NCI-H226 (cell line): ENCODE measurements around the gene GRIK3.

Experiments
- DNase-seq: peaks from one replicate; pipeline ENCODE4 v3.0.0-alpha.2; 2015

GRIK3 gene

GRCh38 chr1:37042506-37042905 lies 8.2 kb upstream of the GRIK3 start:
- DNase-seq = no peak

GRCh38 chr1:37041483-37041882 lies 7.2 kb upstream of the GRIK3 start:
- no peak for DNase-seq

- no peak for DNase-seq
Measured at GRCh38 chr1:37040773-37041172, 6.5 kb upstream of the GRIK3 start.

- DNase-seq = no peak
Measured at GRCh38 chr1:37040261-37040660, 5.9 kb upstream of the GRIK3 start.

DNA sequence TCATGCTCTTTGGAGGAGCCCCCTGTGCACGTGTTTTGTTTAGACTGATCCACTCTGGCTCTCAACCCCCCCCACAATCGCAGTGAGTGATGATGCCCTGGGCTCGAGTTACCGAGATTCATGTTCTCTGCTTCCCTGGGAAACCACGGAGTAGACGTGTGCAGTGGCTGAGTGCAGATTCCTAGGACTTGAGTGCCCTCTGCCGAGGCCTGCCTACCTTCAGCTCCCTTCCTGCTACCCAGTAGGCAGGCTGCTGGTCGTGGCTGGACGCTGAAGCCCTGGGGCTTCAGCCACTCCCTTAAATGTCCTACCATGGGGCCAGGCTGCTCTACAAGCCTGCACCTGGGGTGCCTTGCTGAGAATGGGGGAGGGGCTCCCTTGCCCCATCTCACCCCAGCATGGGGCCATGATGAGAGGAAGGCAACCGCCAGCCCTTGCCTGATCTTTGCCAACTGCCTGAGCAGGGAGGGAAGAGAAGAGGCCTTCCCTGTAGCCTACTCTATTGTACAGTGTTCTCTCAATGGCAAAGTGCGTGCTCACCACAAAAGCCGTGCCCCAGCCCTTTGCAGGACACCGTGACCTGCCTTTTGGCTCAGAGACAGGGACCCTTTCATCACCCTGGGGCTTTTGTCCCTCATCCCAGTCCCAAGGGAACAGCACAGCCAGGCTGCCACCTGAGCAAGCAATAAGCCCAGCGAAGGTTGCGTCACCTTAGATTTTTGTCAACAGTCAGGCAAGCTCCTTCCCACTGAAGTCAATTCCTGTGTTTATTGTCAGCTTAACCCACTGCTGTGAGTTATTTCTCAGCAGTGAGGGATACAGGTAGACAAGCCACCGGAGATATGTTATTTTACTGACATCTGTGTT lies 4.1 kb upstream of the GRIK3 start:
- no peak for DNase-seq

DNA sequence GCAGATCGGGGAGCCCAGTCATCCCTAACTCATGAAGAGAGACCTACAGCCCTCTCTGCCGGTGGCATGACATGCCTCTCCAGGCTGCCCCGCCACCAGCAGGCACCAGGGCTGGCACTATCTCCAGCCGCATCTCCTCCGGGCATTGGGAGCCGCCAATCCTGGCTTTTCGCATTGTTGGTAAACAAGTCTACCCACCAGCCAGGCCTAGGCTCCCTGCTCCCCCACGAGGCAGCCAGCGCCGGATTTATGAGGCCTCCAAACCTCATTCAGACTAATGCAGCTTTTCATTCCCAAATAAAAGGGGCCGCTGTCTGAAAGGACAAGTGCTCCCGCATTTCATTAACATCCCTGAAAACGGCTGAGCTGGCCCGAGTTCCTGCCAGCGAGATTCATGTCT lies 3.4 kb upstream of the GRIK3 start:
- no peak for DNase-seq

- DNase-seq = no peak
Measured at GRCh38 chr1:37036667-37037053, 2.3 kb upstream of the GRIK3 start.

- DNase-seq = no peak
Measured at GRCh38 chr1:37035796-37036666, 1.7 kb upstream of the GRIK3 start.

DNA sequence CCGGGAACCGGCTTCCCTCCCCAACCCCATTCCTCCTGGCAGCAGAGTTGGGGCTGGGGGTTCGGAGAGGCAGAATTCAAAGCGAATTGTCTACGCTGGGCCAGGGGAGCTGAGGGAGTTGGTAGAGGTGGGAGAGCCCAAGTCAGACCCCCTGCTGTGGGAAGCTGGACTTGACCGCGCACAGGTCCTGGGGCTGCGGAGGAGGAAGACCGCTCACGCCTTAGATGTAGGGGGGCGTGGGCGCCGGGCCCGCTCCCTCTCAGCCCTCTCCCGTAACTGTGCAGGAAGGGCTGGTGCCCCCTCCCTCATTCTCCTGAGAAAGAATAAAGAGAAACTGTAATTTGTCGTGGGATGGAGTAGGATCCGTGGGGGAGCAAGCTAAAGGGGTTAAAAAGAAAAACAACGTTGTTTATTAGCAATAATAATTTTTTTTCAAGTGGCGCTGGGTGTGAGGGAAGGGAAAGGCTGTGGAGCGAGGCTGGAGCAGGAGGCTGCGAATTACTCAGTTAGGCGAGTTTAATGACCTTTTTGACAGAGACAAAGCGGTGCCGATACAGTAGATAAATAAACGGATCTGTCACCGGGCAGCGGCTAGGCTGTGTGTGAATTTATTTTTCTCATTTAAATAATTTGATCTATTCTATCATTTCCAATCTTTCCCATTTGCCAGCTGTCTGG lies 838 bp upstream of the GRIK3 start:
- DNase-seq = no peak

DNA sequence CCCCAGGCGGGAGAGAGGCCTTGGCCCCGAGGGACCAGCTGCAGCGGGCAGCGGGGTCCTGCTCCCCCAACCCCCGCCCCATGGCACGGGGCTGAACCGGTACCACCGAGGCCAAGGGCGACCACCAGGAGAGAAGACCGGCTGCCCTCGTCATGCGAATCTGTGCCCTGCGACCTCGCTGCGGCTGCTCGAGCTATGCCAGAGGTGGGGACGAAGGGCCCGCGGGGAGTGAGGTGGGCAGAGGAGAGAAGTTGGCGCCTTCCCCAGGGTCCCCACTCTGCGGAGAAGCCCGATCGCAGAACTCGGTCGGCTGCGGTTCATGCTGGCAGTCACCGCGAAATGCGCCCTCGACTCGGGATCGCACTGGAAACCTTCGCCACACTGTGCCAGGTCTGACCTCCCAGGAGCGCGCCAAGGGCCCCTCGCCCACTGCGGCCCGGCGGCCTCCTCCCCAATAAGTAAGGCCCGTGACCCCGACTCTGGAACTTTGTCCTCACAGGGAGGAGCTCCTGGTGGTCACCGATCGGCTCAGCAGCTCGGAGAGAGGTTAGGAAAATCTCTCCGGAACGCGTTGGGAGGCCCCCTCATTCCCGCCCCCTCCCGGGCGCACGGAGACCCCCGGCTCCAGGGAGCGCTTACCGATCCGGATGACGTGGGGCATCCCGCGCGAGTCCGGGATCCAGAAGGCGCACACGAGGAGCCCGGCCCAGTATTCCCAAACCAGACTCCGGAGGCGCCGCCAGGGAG lies 787 bp downstream of the GRIK3 start:
- DNase-seq = no peak

DNA sequence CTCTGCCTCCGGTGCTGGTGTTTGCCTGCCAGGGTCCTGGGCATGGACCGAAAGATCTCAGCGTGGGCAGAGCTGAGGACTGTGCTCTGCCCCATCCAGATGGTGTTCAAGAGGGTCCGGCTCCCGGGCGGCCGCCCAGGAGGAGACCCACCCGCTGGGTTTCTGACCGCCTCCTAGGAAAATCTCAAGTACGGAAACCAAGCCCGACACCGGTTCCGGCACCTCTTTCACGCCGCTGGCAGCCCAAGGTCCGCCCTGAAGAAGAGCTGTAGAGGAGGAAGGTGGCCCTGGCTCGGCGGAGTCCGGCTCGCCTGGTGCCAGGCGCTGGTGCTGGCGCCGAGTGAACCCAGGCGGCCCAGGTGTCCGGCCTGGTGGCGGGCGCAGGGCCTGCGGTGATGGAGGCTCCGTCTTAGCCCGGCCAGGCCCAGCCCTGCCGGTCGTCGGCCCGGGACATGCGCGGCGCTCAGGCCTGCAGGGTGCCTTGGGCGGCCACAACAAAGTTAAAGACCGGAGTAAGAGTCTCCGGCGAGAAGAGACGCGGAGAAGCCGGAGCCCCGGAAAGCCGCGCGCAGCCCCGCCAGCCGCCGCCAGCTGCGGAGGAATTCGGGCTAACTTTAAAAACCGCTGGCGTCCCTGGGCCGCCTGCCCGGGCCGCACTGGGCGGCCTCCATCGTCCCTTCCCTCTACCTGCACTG lies 1.5 kb downstream of the GRIK3 start:
- no peak for DNase-seq

DNA sequence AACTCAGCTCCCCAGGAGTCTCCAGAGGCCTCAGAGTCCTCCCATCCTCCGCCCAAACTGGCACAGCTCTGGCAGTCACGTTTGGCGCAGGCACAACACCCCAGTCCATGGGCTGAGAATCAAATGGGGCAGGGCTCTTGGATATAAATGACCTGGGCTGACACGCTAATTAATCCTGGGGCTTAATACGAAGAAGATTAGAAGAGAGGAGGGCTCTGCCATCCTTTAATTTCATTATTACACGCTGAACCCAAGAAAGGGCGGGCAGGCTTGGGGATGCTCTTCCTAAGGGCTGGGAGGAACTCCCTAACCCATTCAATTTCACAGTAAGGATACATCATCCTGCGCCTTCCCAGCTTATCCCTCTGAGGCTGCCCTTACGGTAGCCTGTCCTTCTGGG lies 2.4 kb downstream of the GRIK3 start:
- DNase-seq = no peak

DNA sequence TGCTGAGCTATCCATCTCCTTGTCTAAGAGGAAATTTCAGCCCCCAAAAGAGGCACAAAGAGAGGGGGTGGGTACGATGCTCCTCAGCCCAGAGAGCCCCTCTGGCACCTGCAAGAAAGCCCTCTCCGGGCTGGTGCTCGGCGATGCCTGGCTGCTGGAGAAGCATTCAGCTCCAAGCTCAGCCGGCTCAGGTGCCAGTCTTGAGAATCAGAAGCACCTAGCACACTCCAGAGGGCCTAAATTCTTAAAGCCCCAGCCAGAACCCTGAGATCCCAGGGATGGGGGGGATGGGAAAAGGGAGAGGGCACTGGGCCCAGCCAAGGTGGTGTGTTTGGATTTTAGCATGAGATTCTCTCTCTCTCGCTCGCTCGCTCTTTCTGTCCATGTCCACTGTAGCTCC lies 2.9 kb downstream of the GRIK3 start:
- DNase-seq = no peak

GRCh38 chr1:37028981-37029617 lies 5.2 kb downstream of the GRIK3 start:
- no peak for DNase-seq

GRCh38 chr1:37021502-37021901 lies 12.8 kb downstream of the GRIK3 start:
- DNase-seq = no peak

DNA sequence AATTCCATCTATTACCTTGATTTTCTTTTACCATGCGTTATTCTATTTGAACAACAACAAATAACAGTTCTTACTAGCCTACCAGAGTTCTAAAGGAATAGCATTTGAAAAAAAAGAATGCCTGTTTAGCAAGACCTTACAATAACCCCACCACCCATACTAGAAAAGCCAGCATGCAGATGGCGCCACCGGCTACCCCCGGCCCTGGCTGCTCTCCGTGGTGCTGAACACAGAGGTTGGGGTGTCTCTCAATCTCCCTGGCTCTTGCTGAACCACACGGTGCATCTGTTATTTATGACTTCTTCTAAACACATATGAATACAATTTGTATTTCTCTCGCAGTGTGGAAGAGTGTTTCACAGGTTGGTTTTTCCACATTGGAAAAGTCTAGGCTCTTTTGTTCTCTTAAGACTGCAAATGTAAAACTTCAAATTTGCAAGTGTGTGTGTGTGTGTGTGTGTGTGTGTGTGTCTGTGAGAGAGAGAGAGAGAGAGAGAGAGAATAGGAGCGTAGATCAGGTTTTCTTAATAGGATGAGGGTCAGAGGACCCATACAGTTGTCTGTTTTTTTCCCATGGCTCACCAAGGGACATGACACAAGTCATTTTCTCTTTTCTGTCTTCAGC lies 13.6 kb downstream of the GRIK3 start:
- no peak for DNase-seq

DNA sequence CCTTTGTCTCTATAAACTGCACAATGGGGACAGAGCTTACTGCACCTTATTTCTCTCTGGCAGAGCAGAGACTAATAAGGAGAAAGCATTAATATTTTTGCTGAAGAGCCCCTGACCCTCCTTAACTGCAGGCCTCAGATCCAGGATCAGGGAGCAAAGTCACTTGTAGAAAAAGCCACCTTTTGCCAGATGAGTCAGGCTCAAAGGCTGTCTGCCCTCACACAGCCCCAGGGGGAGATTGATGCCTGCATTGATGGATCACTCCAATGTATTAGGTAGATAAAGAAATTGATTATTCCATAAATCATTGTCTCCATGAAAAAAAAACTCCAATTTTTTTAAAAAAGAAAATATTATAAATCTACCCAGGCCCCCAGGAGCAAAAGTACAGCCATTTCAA lies 15.8 kb downstream of the GRIK3 start:
- DNase-seq = no peak

GRCh38 chr1:37017720-37018119 lies 16.6 kb downstream of the GRIK3 start:
- no peak for DNase-seq

DNA sequence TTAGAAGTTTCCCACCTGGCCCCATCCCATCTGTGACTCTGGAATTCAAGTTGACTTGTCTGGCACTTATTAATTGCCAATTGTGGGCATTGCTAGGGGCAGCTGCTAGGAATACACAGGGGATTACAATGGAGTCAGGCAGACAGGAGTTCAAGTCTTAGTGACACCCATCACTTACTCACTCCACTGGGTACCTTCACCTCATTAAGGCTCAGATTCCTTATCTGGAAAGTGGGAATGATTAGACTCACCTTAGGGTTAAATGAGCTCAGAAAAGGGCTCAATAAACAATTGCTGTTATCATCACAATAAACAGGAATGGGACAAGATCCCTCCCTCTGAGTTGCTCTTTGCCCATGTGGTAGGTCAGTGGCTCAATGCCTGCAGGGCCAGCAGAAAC lies 18.2 kb downstream of the GRIK3 start:
- DNase-seq = no peak

GRCh38 chr1:37015713-37016112 lies 18.6 kb downstream of the GRIK3 start:
- DNase-seq = no peak

DNA sequence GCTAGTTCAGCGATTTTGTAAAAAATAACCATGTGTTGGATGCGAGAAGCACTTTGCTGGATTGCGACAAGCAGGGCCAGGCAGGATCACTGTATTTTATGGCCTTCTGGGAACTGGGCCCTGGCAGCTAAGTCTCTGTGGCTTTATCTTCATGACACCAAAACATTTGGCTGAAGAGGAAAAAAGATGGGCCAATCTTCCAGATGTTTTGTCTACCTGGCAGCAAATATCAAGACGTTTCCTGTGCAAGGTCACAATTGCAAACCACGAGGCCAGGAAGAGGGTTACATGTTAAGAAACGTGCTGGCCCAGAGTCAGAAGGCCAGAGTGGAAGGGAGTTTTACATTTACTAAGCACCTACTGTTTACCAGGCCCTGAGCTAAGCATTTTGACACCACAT lies 22.1 kb downstream of the GRIK3 start:
- DNase-seq = no peak
